Suprapubic skin (tissue), 4 donors: ENCODE data around the gene RNF41. TPM values are rescaled to one million over a fixed set of nuclear protein-coding genes. Genes with fewer than 3 reads are reported as not detected.

Experiments used
- DNase-seq, 2 donors: peaks; one replicate each; pipeline ENCODE4 v3.0.0-alpha.2; 2019; ENCODE audit warnings: low spot score in 2 of 2
- H3K27ac ChIP-seq: fragments of 200-600 bp; sonication (generic); one replicate; pipeline ENCODE4 v1.5.1; 2019
- H3K27me3 ChIP-seq: fragments of 200-600 bp; sonication (generic); one replicate; pipeline ENCODE4 v1.5.1; 2019
- H3K36me3 ChIP-seq: fragments of 200-600 bp; sonication (generic); one replicate; pipeline ENCODE4 v1.5.1; 2019
- H3K4me1 ChIP-seq: fragments of 200-600 bp; sonication (generic); one replicate; pipeline ENCODE4 v1.5.1; 2019
- H3K4me3 ChIP-seq: fragments of 200-600 bp; sonication (generic); one replicate; pipeline ENCODE4 v1.5.1; 2019; ENCODE audit warnings: mild to moderate bottlenecking
- H3K9me3 ChIP-seq: fragments of 200-600 bp; sonication (generic); one replicate; pipeline ENCODE4 v1.5.1; 2019
- EP300 ChIP-seq: sonication (generic); formaldehyde crosslinking; IDR thresholded peaks from one replicate; pipeline ENCODE4 v1.6.1; 2017; ENCODE audit warnings: antibody characterized with exemption
- POLR2A ChIP-seq, 2 donors: fragments of 450-650 bp; IDR thresholded peaks; one replicate each; pipeline ENCODE4 v1.6.1; 2017; ENCODE audit warnings: antibody characterized with exemption in 2 of 2, mild to moderate bottlenecking in 2 of 2, moderate library complexity in 2 of 2
- POLR2AphosphoS5 ChIP-seq, 3 donors: sonication (generic); formaldehyde crosslinking; IDR thresholded peaks; one replicate each; pipeline ENCODE4 v1.6.1; 2017; ENCODE audit warnings: antibody characterized with exemption in 3 of 3
- WGBS: methylation state at CpG from one replicate; pipeline ENCODE4 v1.1.5; 2018; 5-methylcytosine and 5-hydroxymethylcytosine counted together
- total RNA-seq, 4 donors: library from RNA; depleted of rRNA; stranded (reverse); fragments of >200 nt; gene quantifications; one replicate each; pipeline ENCODE4 v1.1.0, GENCODE V29; 2016
- TF ChIP-seq, protein P1 (sequence below), 2 donors: fragments of 200-600 bp in 1 of 2; fragments of 450-650 bp in 1 of 2; sonication (generic) in 1 of 2; IDR thresholded peaks; one replicate each; pipeline ENCODE4 v1.5.1; 2016 to 2019; ENCODE audit warnings: antibody characterized with exemption in 2 of 2, mild to moderate bottlenecking in 1 of 2, moderate library complexity in 1 of 2

RNF41 gene
- total RNA-seq, 4 donors from 2014 or later: 28.4 to 60.6 (median 35.8) TPM

GRCh38 chr12:56161690-56162351 lies 59.9 kb downstream of the RNF41 start:
- WGBS: 71% methylated on average over 10 of the region's 10 CpGs
- Histone ChIP-seq H3K27me3 (no peaks in the 10 kb centered on the region), H3K4me1 (peaks cover 46% of the 10 kb centered on the region), H3K9me3 (no peaks in the 10 kb centered on the region), H3K4me3 (no peak overlapping the region), H3K27ac (no peak overlapping the region), H3K36me3 (peaks cover 69% of the 10 kb centered on the region)
- no peak for DNase-seq
- no peak for TF ChIP-seq POLR2AphosphoS5 (IDR thresholded peaks at IDR 0.05)
- TF ChIP-seq POLR2A (IDR thresholded peaks at IDR 0.05): no peak
- TF ChIP-seq, protein P1, sequence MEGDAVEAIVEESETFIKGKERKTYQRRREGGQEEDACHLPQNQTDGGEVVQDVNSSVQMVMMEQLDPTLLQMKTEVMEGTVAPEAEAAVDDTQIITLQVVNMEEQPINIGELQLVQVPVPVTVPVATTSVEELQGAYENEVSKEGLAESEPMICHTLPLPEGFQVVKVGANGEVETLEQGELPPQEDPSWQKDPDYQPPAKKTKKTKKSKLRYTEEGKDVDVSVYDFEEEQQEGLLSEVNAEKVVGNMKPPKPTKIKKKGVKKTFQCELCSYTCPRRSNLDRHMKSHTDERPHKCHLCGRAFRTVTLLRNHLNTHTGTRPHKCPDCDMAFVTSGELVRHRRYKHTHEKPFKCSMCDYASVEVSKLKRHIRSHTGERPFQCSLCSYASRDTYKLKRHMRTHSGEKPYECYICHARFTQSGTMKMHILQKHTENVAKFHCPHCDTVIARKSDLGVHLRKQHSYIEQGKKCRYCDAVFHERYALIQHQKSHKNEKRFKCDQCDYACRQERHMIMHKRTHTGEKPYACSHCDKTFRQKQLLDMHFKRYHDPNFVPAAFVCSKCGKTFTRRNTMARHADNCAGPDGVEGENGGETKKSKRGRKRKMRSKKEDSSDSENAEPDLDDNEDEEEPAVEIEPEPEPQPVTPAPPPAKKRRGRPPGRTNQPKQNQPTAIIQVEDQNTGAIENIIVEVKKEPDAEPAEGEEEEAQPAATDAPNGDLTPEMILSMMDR (IDR thresholded peaks at IDR 0.05): no peak
- no peak for TF ChIP-seq EP300

GRCh38 chr12:56160894-56161689 lies 60.6 kb downstream of the RNF41 start:
- H3K27ac ChIP-seq: peak overlapping the region; percentile 98
- no peaks in the 10 kb centered on the region for H3K27me3 ChIP-seq
- TF ChIP-seq, protein P1 (IDR thresholded peaks at IDR 0.05): no peak
- no peak for TF ChIP-seq POLR2A (IDR thresholded peaks at IDR 0.05)
- TF ChIP-seq POLR2AphosphoS5 (IDR thresholded peaks at IDR 0.05): no peak
- no peak for TF ChIP-seq EP300
- no peaks in the 10 kb centered on the region for H3K9me3 ChIP-seq
- no peak for DNase-seq
- H3K4me3 ChIP-seq: peak overlapping the region; percentile 91
- H3K36me3 ChIP-seq: peaks cover 62% of the 10 kb centered on the region
- H3K4me1 ChIP-seq: peaks cover 49% of the 10 kb centered on the region
- 80% methylated on average over 11 of the region's 11 CpGs for WGBS

GRCh38 chr12:56160193-56160763 lies 61.4 kb downstream of the RNF41 start:
- no peak for TF ChIP-seq POLR2AphosphoS5 (IDR thresholded peaks at IDR 0.05)
- TF ChIP-seq, protein P1 (IDR thresholded peaks at IDR 0.05): no peak
- TF ChIP-seq POLR2A (IDR thresholded peaks at IDR 0.05): no peak
- TF ChIP-seq EP300: no peak
- Histone ChIP-seq H3K27me3 (no peaks in the 10 kb centered on the region), H3K27ac (peak overlapping the region; percentile 98), H3K4me1 (peaks cover 49% of the 10 kb centered on the region), H3K4me3 (peak overlapping the region; percentile 91), H3K9me3 (no peaks in the 10 kb centered on the region), H3K36me3 (peaks cover 56% of the 10 kb centered on the region)
- 34% methylated on average over 7 of the region's 7 CpGs for WGBS
- DNase-seq: no peak

- no peak for DNase-seq
- WGBS: 10% methylated on average over 8 of the region's 8 CpGs
- H3K4me1 ChIP-seq: peaks cover 49% of the 10 kb centered on the region
These were observed 62.1 kb downstream of the RNF41 start for GRCh38 chr12:56159482-56160192.

More at GRCh38 chr12:56159482-56160192, 62.1 kb downstream of the RNF41 start:
- Histone ChIP-seq H3K27me3 (no peaks in the 10 kb centered on the region), H3K27ac (peak overlapping the region; percentile 98), H3K4me3 (peak overlapping the region; percentile 91), H3K9me3 (no peaks in the 10 kb centered on the region), H3K36me3 (peaks cover 49% of the 10 kb centered on the region)
- TF ChIP-seq, protein P1 (IDR thresholded peaks at IDR 0.05): no peak
- TF ChIP-seq POLR2AphosphoS5 (IDR thresholded peaks at IDR 0.05) (no peak), POLR2A (IDR thresholded peaks at IDR 0.05) (no peak), EP300 (no peak)
